ENCODE results near the gene PKNOX2. TPM values are rescaled to one million over a fixed set of nuclear protein-coding genes. Genes with fewer than 3 reads are reported as not detected.
A peak's percentile ranks its signal among the peaks of the same experiment; 100 is the strongest.

The PKNOX2 gene
- total and polyA plus RNA-seq, 4 donors, result 0.14 to 0.29 (median 0.24) TPM

DNA sequence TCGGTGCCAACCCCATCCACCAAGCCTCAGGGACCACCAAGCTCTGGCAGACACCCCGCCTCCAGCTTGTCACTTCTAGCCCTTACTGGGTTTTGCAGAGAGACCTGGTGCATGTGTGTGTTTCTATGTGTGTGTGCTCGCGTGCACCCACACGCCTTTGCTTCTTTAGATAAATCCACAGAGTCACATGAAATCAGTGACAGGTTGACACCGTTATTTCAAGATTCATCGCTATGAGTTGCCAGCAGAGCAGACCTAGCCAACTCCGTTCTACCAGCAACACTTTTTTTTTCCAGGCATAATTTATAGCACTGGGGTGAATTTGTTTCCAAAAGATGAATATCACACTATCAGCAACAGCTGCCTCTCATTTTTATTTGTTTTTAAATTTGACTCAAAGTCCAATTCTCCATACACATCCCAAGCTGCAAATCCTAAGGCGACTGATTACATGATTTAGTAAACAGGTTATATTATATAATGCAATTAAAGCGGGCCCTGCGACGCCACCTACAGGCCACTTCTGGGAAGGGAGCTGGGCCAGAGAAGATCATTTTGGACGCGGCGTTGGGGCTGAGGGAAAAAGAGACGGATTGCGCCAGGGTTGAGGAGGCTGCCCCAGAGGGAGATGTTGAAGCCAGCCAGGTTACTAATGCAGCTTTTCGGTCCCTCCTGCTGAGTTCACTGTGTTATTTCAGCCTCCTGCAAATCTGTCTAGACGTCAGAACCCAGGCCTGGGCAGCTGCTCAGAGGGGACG, 181.0 kb downstream of the PKNOX2 start:
- 36% methylated on average over 20 of the region's 20 CpGs for WGBS

More for the DNA sequence above, 181.0 kb downstream of the PKNOX2 start:
- H3K27ac ChIP-seq (ENCODE audit: low read depth in 1 of 2, low read length in 2 of 2), result no peak overlapping the region
- no peak overlapping the region for H3K4me3 ChIP-seq (ENCODE audit: low read depth in 1 of 3, low read length in 3 of 3)
- H3K9me3 ChIP-seq (ENCODE audit: control insufficient read depth in 4 of 4, low read length in 3 of 4), result no peaks in the 10 kb centered on the region
- peaks cover 0 to 2% (median 0%) of the 10 kb centered on the region in 4 donors for H3K27me3 ChIP-seq (ENCODE audit: control insufficient read depth in 4 of 4, insufficient read depth in 4 of 4, low read length in 3 of 4)
- no peak for TF ChIP-seq EGR1 (IDR thresholded peaks at IDR 0.05; ENCODE audit: low read depth in 2 of 2)
- no peak for TF ChIP-seq TAF1 (conservative IDR thresholded peaks at IDR 0.05)
- TF ChIP-seq NR2F2 (IDR thresholded peaks at IDR 0.05), result peak; percentile 9
- TF ChIP-seq HNF4A (conservative IDR thresholded peaks at IDR 0.05), result peak in 1 of 2 donors; percentile 9
- TF ChIP-seq, protein P1, sequence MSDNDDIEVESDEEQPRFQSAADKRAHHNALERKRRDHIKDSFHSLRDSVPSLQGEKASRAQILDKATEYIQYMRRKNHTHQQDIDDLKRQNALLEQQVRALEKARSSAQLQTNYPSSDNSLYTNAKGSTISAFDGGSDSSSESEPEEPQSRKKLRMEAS (IDR thresholded peaks at IDR 0.05), result no peak
- TF ChIP-seq, protein P2, sequence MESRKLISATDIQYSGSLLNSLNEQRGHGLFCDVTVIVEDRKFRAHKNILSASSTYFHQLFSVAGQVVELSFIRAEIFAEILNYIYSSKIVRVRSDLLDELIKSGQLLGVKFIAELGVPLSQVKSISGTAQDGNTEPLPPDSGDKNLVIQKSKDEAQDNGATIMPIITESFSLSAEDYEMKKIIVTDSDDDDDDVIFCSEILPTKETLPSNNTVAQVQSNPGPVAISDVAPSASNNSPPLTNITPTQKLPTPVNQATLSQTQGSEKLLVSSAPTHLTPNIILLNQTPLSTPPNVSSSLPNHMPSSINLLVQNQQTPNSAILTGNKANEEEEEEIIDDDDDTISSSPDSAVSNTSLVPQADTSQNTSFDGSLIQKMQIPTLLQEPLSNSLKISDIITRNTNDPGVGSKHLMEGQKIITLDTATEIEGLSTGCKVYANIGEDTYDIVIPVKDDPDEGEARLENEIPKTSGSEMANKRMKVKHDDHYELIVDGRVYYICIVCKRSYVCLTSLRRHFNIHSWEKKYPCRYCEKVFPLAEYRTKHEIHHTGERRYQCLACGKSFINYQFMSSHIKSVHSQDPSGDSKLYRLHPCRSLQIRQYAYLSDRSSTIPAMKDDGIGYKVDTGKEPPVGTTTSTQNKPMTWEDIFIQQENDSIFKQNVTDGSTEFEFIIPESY (IDR thresholded peaks at IDR 0.05), result no peak
- TF ChIP-seq HNF4G (IDR thresholded peaks at IDR 0.05), result peak; percentile 10
- TF ChIP-seq JUND (IDR thresholded peaks at IDR 0.05), result no peak
- no peak for TF ChIP-seq FOXA2 (IDR thresholded peaks at IDR 0.05)
- TF ChIP-seq SP1 (IDR thresholded peaks at IDR 0.05), result no peak
- TF ChIP-seq, protein P3, sequence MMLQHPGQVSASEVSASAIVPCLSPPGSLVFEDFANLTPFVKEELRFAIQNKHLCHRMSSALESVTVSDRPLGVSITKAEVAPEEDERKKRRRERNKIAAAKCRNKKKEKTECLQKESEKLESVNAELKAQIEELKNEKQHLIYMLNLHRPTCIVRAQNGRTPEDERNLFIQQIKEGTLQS (IDR thresholded peaks at IDR 0.05), result no peak
- TF ChIP-seq YY1 (IDR thresholded peaks at IDR 0.05), result no peak
- peak; percentile 86 to 87 for TF ChIP-seq RAD21 (IDR thresholded peaks at IDR 0.05)
- no peak for TF ChIP-seq RXRA (IDR thresholded peaks at IDR 0.05)
- TF ChIP-seq FOXA1 (IDR thresholded peaks at IDR 0.05), result peak; percentile 23
- TF ChIP-seq, protein P4, sequence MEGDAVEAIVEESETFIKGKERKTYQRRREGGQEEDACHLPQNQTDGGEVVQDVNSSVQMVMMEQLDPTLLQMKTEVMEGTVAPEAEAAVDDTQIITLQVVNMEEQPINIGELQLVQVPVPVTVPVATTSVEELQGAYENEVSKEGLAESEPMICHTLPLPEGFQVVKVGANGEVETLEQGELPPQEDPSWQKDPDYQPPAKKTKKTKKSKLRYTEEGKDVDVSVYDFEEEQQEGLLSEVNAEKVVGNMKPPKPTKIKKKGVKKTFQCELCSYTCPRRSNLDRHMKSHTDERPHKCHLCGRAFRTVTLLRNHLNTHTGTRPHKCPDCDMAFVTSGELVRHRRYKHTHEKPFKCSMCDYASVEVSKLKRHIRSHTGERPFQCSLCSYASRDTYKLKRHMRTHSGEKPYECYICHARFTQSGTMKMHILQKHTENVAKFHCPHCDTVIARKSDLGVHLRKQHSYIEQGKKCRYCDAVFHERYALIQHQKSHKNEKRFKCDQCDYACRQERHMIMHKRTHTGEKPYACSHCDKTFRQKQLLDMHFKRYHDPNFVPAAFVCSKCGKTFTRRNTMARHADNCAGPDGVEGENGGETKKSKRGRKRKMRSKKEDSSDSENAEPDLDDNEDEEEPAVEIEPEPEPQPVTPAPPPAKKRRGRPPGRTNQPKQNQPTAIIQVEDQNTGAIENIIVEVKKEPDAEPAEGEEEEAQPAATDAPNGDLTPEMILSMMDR (IDR thresholded peaks at IDR 0.05; ENCODE audit: low read depth, low read length, missing input control), result peak; percentile 87
- TF ChIP-seq, protein P5, sequence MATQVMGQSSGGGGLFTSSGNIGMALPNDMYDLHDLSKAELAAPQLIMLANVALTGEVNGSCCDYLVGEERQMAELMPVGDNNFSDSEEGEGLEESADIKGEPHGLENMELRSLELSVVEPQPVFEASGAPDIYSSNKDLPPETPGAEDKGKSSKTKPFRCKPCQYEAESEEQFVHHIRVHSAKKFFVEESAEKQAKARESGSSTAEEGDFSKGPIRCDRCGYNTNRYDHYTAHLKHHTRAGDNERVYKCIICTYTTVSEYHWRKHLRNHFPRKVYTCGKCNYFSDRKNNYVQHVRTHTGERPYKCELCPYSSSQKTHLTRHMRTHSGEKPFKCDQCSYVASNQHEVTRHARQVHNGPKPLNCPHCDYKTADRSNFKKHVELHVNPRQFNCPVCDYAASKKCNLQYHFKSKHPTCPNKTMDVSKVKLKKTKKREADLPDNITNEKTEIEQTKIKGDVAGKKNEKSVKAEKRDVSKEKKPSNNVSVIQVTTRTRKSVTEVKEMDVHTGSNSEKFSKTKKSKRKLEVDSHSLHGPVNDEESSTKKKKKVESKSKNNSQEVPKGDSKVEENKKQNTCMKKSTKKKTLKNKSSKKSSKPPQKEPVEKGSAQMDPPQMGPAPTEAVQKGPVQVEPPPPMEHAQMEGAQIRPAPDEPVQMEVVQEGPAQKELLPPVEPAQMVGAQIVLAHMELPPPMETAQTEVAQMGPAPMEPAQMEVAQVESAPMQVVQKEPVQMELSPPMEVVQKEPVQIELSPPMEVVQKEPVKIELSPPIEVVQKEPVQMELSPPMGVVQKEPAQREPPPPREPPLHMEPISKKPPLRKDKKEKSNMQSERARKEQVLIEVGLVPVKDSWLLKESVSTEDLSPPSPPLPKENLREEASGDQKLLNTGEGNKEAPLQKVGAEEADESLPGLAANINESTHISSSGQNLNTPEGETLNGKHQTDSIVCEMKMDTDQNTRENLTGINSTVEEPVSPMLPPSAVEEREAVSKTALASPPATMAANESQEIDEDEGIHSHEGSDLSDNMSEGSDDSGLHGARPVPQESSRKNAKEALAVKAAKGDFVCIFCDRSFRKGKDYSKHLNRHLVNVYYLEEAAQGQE (IDR thresholded peaks at IDR 0.05), result no peak
- no peak for TF ChIP-seq GABPA (IDR thresholded peaks at IDR 0.05 in 1 of 2, conservative IDR thresholded peaks at IDR 0.05 in 1 of 2)
- no peaks in the 10 kb centered on the region for H3K36me3 ChIP-seq (ENCODE audit: control insufficient read depth in 4 of 4, insufficient read depth in 3 of 4, low read depth in 1 of 4, low read length in 3 of 4)
- DNase-seq (ENCODE audit: low spot score), result peak; percentile 53
- peaks cover 0 to 4% (median 0%) of the 10 kb centered on the region in 4 donors for H3K4me1 ChIP-seq (ENCODE audit: control insufficient read depth in 4 of 4, insufficient read depth in 4 of 4, low read length in 3 of 4)
- H3K9ac ChIP-seq (ENCODE audit: low read depth in 1 of 2, low read length in 2 of 2), result no peak overlapping the region
